ENCODE measurements around the gene FHIT.

GRCh38 chr3:60355825-60356224, 895.4 kb downstream of the FHIT start:
- TF ChIP-seq CTCF (IDR thresholded peaks at IDR 0.05) (no peak), EZH2phosphoT487 (IDR thresholded peaks at IDR 0.05) (no peak)

Data from neural progenitor cell (in vitro differentiated cells).